Omental fat pad (tissue), 4 donors: Measurements from ENCODE around the gene U2AF2. TPM values are rescaled to one million over a fixed set of nuclear protein-coding genes. Genes with fewer than 3 reads are reported as not detected.
"Not testable (repeated sequence)": the region's sequence is repeated elsewhere in the genome, so short reads cannot be mapped to it uniquely, and the experiment has no call there.

ENCODE experiments used
- ATAC-seq: fragments of 150-250 bp; one replicate; pipeline ENCODE4 v1.9.1; 2016; ENCODE audit warnings: mild to moderate bottlenecking, moderate library complexity; ENCODE audit not compliant: low FRiP score
- DNase-seq: peaks from one replicate; pipeline ENCODE4 v3.0.0-alpha.2; 2019; ENCODE audit warnings: low spot score
- CTCF ChIP-seq, 3 donors: fragments of 450-650 bp; IDR thresholded peaks; one replicate each; pipeline ENCODE4 v1.5.1; 2016 to 2017; ENCODE audit warnings: antibody characterized with exemption in 3 of 3, mild to moderate bottlenecking in 3 of 3, moderate library complexity in 2 of 3
- total RNA-seq, 4 donors: library from RNA; depleted of rRNA; stranded (reverse); fragments of >200 nt; gene quantifications; one replicate each; pipeline ENCODE4 v1.1.0, GENCODE V29; 2016

Gene U2AF2
- total RNA-seq, 4 donors from 2014 or later: 55.2 to 132 (median 86.1) TPM

GRCh38 chr19:55712804-55713631, 58.2 kb downstream of the U2AF2 start:
- ATAC-seq: no peak
- no peak for TF ChIP-seq CTCF (IDR thresholded peaks at IDR 0.05)
- DNase-seq: no peak

- ATAC-seq (no peak), DNase-seq (no peak)
Observed at GRCh38 chr19:55716531-55716930, 61.7 kb downstream of the U2AF2 start.

GRCh38 chr19:55717251-55717650, 62.4 kb downstream of the U2AF2 start:
- no peak for TF ChIP-seq CTCF (IDR thresholded peaks at IDR 0.05)
- ATAC-seq: no peak
- no peak for DNase-seq

More at GRCh38 chr19:55716531-55716930, 61.7 kb downstream of the U2AF2 start:
- no peak for TF ChIP-seq CTCF (IDR thresholded peaks at IDR 0.05)

GRCh38 chr19:55717879-55718711, 63.3 kb downstream of the U2AF2 start:
- ATAC-seq, DNase-seq: not testable (repeated sequence)

GRCh38 chr19:55720214-55720746, 65.4 kb downstream of the U2AF2 start:
- ATAC-seq (no peak), DNase-seq (no peak)
- no peak for TF ChIP-seq CTCF (IDR thresholded peaks at IDR 0.05)

GRCh38 chr19:55720801-55721200, 66.0 kb downstream of the U2AF2 start:
- ATAC-seq (no peak), DNase-seq (no peak)
- no peak for TF ChIP-seq CTCF (IDR thresholded peaks at IDR 0.05)

- no peak for DNase-seq
- no peak for TF ChIP-seq CTCF (IDR thresholded peaks at IDR 0.05)
- no peak for ATAC-seq
Observed at GRCh38 chr19:55723491-55723890, 68.7 kb downstream of the U2AF2 start.
